ENCODE data around the gene EHF. TPM values are rescaled to one million over a fixed set of nuclear protein-coding genes. Genes with fewer than 3 reads are reported as not detected.

EHF gene
- total RNA-seq, 1 donor from 2014 or later = not detected

DNA sequence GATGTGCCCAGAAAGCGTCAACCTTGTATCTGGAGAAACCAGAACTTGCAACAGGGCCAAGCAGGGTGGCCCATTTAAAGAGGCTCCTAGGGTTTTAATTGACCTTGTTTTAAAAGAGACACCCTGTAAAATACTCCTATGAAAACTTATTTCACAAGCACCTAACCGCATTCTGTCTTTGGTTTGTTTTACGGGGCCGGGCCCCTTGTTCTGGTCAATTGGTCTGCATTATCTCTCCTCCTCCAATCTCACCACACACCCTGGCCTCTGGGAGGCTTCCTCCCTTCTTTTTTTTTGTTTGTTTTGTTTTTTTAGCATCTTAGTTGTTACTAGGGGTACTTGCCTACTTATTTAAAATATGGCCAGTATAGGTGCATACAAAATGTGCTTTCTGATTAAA, 4.7 kb downstream of the EHF start:
- Mint-ChIP-seq H3K9me3 (ENCODE audit: unreplicated experiment) (no peaks in the 10 kb centered on the region), H3K36me3 (ENCODE audit: unreplicated experiment) (no peaks in the 10 kb centered on the region), H3K27ac (ENCODE audit: unreplicated experiment) (no peak overlapping the region), H3K4me1 (ENCODE audit: unreplicated experiment) (peaks cover 5% of the 10 kb centered on the region), H3K27me3 (ENCODE audit: unreplicated experiment) (peaks cover 26% of the 10 kb centered on the region), H3K4me3 (ENCODE audit: unreplicated experiment) (no peak overlapping the region)
- DNase-seq (ENCODE audit: extremely low spot score, unreplicated experiment) = no peak
- TF ChIP-seq, protein P1, sequence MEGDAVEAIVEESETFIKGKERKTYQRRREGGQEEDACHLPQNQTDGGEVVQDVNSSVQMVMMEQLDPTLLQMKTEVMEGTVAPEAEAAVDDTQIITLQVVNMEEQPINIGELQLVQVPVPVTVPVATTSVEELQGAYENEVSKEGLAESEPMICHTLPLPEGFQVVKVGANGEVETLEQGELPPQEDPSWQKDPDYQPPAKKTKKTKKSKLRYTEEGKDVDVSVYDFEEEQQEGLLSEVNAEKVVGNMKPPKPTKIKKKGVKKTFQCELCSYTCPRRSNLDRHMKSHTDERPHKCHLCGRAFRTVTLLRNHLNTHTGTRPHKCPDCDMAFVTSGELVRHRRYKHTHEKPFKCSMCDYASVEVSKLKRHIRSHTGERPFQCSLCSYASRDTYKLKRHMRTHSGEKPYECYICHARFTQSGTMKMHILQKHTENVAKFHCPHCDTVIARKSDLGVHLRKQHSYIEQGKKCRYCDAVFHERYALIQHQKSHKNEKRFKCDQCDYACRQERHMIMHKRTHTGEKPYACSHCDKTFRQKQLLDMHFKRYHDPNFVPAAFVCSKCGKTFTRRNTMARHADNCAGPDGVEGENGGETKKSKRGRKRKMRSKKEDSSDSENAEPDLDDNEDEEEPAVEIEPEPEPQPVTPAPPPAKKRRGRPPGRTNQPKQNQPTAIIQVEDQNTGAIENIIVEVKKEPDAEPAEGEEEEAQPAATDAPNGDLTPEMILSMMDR (IDR thresholded peaks at IDR 0.05) = no peak

DNA sequence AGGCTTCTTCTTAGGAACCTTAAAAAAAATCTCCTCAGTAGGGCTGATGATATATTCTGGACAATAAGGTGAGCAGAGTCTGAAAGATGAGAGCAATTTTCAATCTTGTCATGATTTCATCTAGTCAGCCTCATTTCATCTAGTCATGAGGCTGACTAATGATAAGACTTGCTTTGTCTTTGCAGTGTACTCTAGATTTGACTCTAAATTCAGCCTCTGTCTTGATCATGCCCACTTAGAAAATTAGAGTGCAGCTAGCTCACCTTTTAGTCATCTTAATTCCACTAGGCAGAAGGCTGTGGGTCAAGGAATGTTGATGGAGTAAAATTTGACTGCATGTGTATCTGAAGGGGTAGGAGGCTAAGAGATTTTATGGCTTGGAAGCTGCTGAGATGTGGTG, 5.5 kb downstream of the EHF start:
- H3K36me3 Mint-ChIP-seq (ENCODE audit: unreplicated experiment) = no peaks in the 10 kb centered on the region
- no peak overlapping the region for H3K27ac Mint-ChIP-seq (ENCODE audit: unreplicated experiment)
- peaks cover 24% of the 10 kb centered on the region for H3K27me3 Mint-ChIP-seq (ENCODE audit: unreplicated experiment)
- H3K9me3 Mint-ChIP-seq (ENCODE audit: unreplicated experiment) = no peaks in the 10 kb centered on the region
- H3K4me3 Mint-ChIP-seq (ENCODE audit: unreplicated experiment) = no peak overlapping the region
- peaks cover 7% of the 10 kb centered on the region for H3K4me1 Mint-ChIP-seq (ENCODE audit: unreplicated experiment)
- DNase-seq (ENCODE audit: extremely low spot score, unreplicated experiment) = no peak
- TF ChIP-seq, protein P1 (IDR thresholded peaks at IDR 0.05) = no peak

DNA sequence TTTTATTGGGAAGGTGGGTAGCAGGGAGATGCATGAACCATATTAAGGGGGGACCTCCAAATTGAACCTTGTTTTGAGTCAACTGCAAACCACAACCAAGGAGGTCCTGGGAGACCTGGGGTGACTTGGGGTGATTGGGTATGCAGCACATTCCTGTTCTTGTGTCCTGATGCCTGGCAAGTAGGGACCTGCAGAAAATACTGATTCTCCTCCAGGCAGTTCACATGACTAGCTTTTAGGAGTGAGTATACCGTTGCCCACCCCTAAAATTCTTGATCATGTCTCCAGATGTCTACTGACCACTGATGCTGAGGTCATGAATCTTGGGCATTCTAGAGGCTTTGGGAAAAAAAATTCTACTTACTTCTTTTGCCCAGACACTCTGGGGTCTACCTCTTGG, 6.3 kb downstream of the EHF start:
- Mint-ChIP-seq H3K27ac (ENCODE audit: unreplicated experiment) (no peak overlapping the region), H3K9me3 (ENCODE audit: unreplicated experiment) (no peaks in the 10 kb centered on the region), H3K36me3 (ENCODE audit: unreplicated experiment) (no peaks in the 10 kb centered on the region), H3K4me1 (ENCODE audit: unreplicated experiment) (peaks cover 10% of the 10 kb centered on the region), H3K27me3 (ENCODE audit: unreplicated experiment) (peaks cover 20% of the 10 kb centered on the region), H3K4me3 (ENCODE audit: unreplicated experiment) (no peak overlapping the region)
- DNase-seq (ENCODE audit: extremely low spot score, unreplicated experiment) = no peak
- TF ChIP-seq, protein P1 (IDR thresholded peaks at IDR 0.05) = no peak

DNA sequence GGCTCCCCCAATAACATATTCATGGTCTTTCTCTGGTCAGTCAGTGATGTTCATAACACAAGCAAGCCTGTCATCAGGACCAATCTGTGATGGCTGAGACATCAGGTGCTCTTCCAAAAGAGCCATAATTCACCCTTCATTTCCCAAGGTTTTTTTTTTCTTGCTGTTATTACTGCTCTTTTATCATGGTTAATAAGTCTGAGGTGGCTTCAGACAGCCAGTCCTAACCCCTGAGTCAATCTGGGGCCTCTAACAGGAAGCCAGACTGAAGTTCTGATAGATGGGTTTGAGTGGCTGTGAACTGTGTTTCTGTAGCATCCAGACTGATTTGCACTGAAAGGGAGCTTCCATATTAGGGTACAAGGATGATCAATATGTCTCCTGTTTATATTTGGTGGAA, 8.8 kb downstream of the EHF start:
- Mint-ChIP-seq H3K27me3 (ENCODE audit: unreplicated experiment) (peaks cover 10% of the 10 kb centered on the region), H3K36me3 (ENCODE audit: unreplicated experiment) (no peaks in the 10 kb centered on the region), H3K4me3 (ENCODE audit: unreplicated experiment) (no peak overlapping the region), H3K27ac (ENCODE audit: unreplicated experiment) (no peak overlapping the region), H3K9me3 (ENCODE audit: unreplicated experiment) (no peaks in the 10 kb centered on the region), H3K4me1 (ENCODE audit: unreplicated experiment) (peaks cover 32% of the 10 kb centered on the region)
- no peak for DNase-seq (ENCODE audit: extremely low spot score, unreplicated experiment)
- TF ChIP-seq, protein P1 (IDR thresholded peaks at IDR 0.05) = no peak

DNA sequence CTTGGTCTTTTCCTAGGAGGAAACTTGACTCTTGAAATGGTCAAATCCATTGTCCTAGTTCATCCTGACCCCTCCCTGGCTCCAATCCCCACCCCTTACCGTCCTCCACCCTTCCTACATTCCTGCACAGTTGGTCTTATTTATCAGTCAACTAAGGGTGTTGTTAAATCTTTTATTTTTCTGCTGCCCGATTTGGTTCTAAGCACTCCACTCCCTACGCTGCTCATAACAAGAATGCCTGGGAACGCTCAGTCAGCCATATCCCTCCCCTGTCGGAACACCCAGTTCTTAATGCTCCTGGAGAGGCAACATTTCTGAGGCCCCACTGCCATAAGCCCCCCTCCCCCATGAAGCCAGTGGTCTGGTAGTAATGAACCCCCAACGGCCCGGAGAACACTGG, 9.7 kb downstream of the EHF start:
- TF ChIP-seq, protein P1 (IDR thresholded peaks at IDR 0.05) = no peak
- DNase-seq (ENCODE audit: extremely low spot score, unreplicated experiment) = no peak
- Mint-ChIP-seq H3K9me3 (ENCODE audit: unreplicated experiment) (no peaks in the 10 kb centered on the region), H3K4me3 (ENCODE audit: unreplicated experiment) (no peak overlapping the region), H3K27ac (ENCODE audit: unreplicated experiment) (no peak overlapping the region), H3K4me1 (ENCODE audit: unreplicated experiment) (peaks cover 32% of the 10 kb centered on the region), H3K27me3 (ENCODE audit: unreplicated experiment) (peaks cover 8% of the 10 kb centered on the region), H3K36me3 (ENCODE audit: unreplicated experiment) (no peaks in the 10 kb centered on the region)
